ENCODE measurements around the gene MUC2. TPM values are rescaled to one million over a fixed set of nuclear protein-coding genes. Genes with fewer than 3 reads are reported as not detected.

MUC2 gene
- total and polyA plus RNA-seq, 2 of the 4 experiments (the other 2 are of a cell fraction), result not detected

- no peak overlapping the region for H3K23ac ChIP-seq (ENCODE audit: low read depth, low read length)
- H3K14ac ChIP-seq (replicated peaks; ENCODE audit: low read depth, low read length), result no peak overlapping the region
- H3K9me3 ChIP-seq (ENCODE audit: control insufficient read depth, insufficient read depth, low read length), result peaks cover 9% of the 10 kb centered on the region; the same call in 1 of the 2 replicates
- no peak overlapping the region for H3K9ac ChIP-seq (ENCODE audit: low read depth, low read length)
- no peak overlapping the region for H2BK5ac ChIP-seq (ENCODE audit: low read depth, low read length, poor library complexity, severe bottlenecking)
- no peak overlapping the region for H3K4ac ChIP-seq (ENCODE audit: low read depth, low read length)
- no peak overlapping the region for H4K5ac ChIP-seq (ENCODE audit: low read depth, low read length)
- no peak overlapping the region for H3K4me3 ChIP-seq (ENCODE audit: insufficient read depth, low read depth, low read length)
- in situ Hi-C loops (cut with MboI; ENCODE audit: low sequenced_read_pairs), result no loop called here
- no peak overlapping the region for H2AK9ac ChIP-seq (replicated peaks; ENCODE audit: low read depth, low read length, poor library complexity)
- no peak for TF ChIP-seq MAFK (IDR thresholded peaks at IDR 0.05; ENCODE audit: low read depth, low read length)
- TF ChIP-seq SMC3 (IDR thresholded peaks at IDR 0.05; ENCODE audit: low read depth, low read length), result no peak
- no peak for TF ChIP-seq RAD21 (IDR thresholded peaks at IDR 0.05; ENCODE audit: low read length)
- H2BK20ac ChIP-seq (ENCODE audit: low read depth, low read length), result no peak overlapping the region
- H4K91ac ChIP-seq (ENCODE audit: insufficient read depth, low read depth, low read length), result no peak overlapping the region
- no peaks in the 10 kb centered on the region for H3K4me1 ChIP-seq (ENCODE audit: control insufficient read depth, insufficient read depth, low read length)
- H3K27me3 ChIP-seq (ENCODE audit: control insufficient read depth, insufficient read depth, low read length), result no peaks in the 10 kb centered on the region; the same call in 1 of the 2 replicates
- H3K56ac ChIP-seq (ENCODE audit: extremely low read depth, insufficient read depth, low read length), result no peak overlapping the region
- CTCF ChIA-PET, result no interaction called here
- no peak overlapping the region for H2AFZ ChIP-seq (replicated peaks; ENCODE audit: low read length, poor library complexity)
- no peak overlapping the region for H4K8ac ChIP-seq (ENCODE audit: low read depth in 2 of 2, low read length in 2 of 2)
- DNase-seq, result no peak
- H4K20me1 ChIP-seq (ENCODE audit: insufficient read depth, low read length), result no peaks in the 10 kb centered on the region
- no peaks in the 10 kb centered on the region for H3K36me3 ChIP-seq (ENCODE audit: control insufficient read depth, insufficient read depth, low read length)
- WGBS, 2 experiments (ENCODE audit: extremely low coverage in 2 of 2, insufficient read length in 1 of 2), result 88% methylated on average over 24 of the region's 50 CpGs; no CpG with 5 or more reads in 1 of the 2 experiments
- ATAC-seq (ENCODE audit: low read depth), result no peak
- no peak overlapping the region for H3K18ac ChIP-seq (ENCODE audit: low read depth, low read length)
- no TSS peak for BruUV-seq (replicated peaks)
- no peak overlapping the region for H3K27ac ChIP-seq (ENCODE audit: insufficient read depth, low read length)
- H3K4me2 ChIP-seq (ENCODE audit: low read depth, low read length), result no peak overlapping the region
- dilution Hi-C loops (cut with HindIII; ENCODE audit: low sequenced_read_pairs, unreplicated experiment), result no loop called here
- no peak overlapping the region for H2BK15ac ChIP-seq (ENCODE audit: low read depth, low read length)
- no peaks in the 10 kb centered on the region for H3K9me1 ChIP-seq (ENCODE audit: insufficient read depth, low read length)
- no peak overlapping the region for H2BK120ac ChIP-seq (ENCODE audit: low read depth, low read length)
- POLR2A ChIA-PET (ENCODE audit: unreplicated experiment), result no interaction called here
- no peak overlapping the region for H2AK5ac ChIP-seq (ENCODE audit: low read depth, low read length)
- intact Hi-C loops (cut with micrococcal nuclease), result no loop called here
- no peaks in the 10 kb centered on the region for H3K79me1 ChIP-seq (ENCODE audit: low read depth in 1 of 2, low read length in 2 of 2)
These were observed 26.8 kb downstream of the MUC2 start for GRCh38 chr11:1101318-1102089.

All from IMR-90 (cell line).